ENCODE data around the gene LDAF1. TPM values are rescaled to one million over a fixed set of nuclear protein-coding genes. Genes with fewer than 3 reads are reported as not detected.

The LDAF1 gene
- total RNA-seq, 1 donor from 2014 or later: 22.8 TPM

GRCh38 chr16:21211486-21211885 is 53.0 kb downstream of the LDAF1 start, which contains the start of gene ZP2:
Gene ZP2, minus strand, starts transcription at chr16:21211574. Its CDS starts 27 bp downstream, at chr16:21211547.
- Mint-ChIP-seq H3K36me3 (no peaks in the 10 kb centered on the region), H3K9me3 (peaks cover 4% of the 10 kb centered on the region), H3K4me1 (ENCODE audit: unreplicated experiment) (no peaks in the 10 kb centered on the region), H3K27ac (no peak within 1 kb of the TSS), H3K27me3 (peaks cover 3% of the 10 kb centered on the region), H3K4me3 (no peak within 1 kb of the TSS)
- no peak for TF ChIP-seq CTCF (conservative IDR thresholded peaks at IDR 0.05)
- no peak for DNase-seq (ENCODE audit: extremely low spot score, unreplicated experiment)

GRCh38 chr16:21214086-21214485 is 55.6 kb downstream of the LDAF1 start:
- no peaks in the 10 kb centered on the region for H3K27me3 Mint-ChIP-seq
- no peak for DNase-seq (ENCODE audit: extremely low spot score, unreplicated experiment)
- no peaks in the 10 kb centered on the region for H3K36me3 Mint-ChIP-seq
- H3K4me3 Mint-ChIP-seq: no peak overlapping the region
- TF ChIP-seq CTCF (conservative IDR thresholded peaks at IDR 0.05): no peak
- no peak overlapping the region for H3K27ac Mint-ChIP-seq
- H3K4me1 Mint-ChIP-seq (ENCODE audit: unreplicated experiment): no peaks in the 10 kb centered on the region
- H3K9me3 Mint-ChIP-seq: peaks cover 4% of the 10 kb centered on the region

GRCh38 chr16:21217121-21217520 is 58.6 kb downstream of the LDAF1 start:
- TF ChIP-seq CTCF (conservative IDR thresholded peaks at IDR 0.05): no peak
- H3K4me1 Mint-ChIP-seq (ENCODE audit: unreplicated experiment): peaks cover 7% of the 10 kb centered on the region
- H3K9me3 Mint-ChIP-seq: peaks cover 4% of the 10 kb centered on the region
- no peak overlapping the region for H3K4me3 Mint-ChIP-seq
- peaks cover 12% of the 10 kb centered on the region for H3K27me3 Mint-ChIP-seq
- no peaks in the 10 kb centered on the region for H3K36me3 Mint-ChIP-seq
- DNase-seq (ENCODE audit: extremely low spot score, unreplicated experiment): no peak
- no peak overlapping the region for H3K27ac Mint-ChIP-seq

- H3K4me3 Mint-ChIP-seq: no peak overlapping the region
- DNase-seq (ENCODE audit: extremely low spot score, unreplicated experiment): no peak
- H3K27ac Mint-ChIP-seq: no peak overlapping the region
- peaks cover 4% of the 10 kb centered on the region for H3K9me3 Mint-ChIP-seq
- H3K4me1 Mint-ChIP-seq (ENCODE audit: unreplicated experiment): peaks cover 13% of the 10 kb centered on the region
- no peak for TF ChIP-seq CTCF (conservative IDR thresholded peaks at IDR 0.05)
- no peaks in the 10 kb centered on the region for H3K36me3 Mint-ChIP-seq
- H3K27me3 Mint-ChIP-seq: peaks cover 13% of the 10 kb centered on the region
Observed at GRCh38 chr16:21218153-21218552, 59.7 kb downstream of the LDAF1 start.

- Mint-ChIP-seq H3K27me3 (peaks cover 17% of the 10 kb centered on the region), H3K36me3 (no peaks in the 10 kb centered on the region), H3K4me1 (ENCODE audit: unreplicated experiment) (peaks cover 18% of the 10 kb centered on the region), H3K9me3 (peaks cover 4% of the 10 kb centered on the region), H3K4me3 (no peak overlapping the region), H3K27ac (no peak overlapping the region)
- no peak for TF ChIP-seq CTCF (conservative IDR thresholded peaks at IDR 0.05)
- DNase-seq (ENCODE audit: extremely low spot score, unreplicated experiment): no peak
Observed at GRCh38 chr16:21219551-21219950, 61.1 kb downstream of the LDAF1 start.

All from type B pancreatic cell (in vitro differentiated cells).